Gastroesophageal sphincter (tissue), 3 donors: ENCODE data around the gene HEPHL1.

Experiments used
- EP300 ChIP-seq: sonication (generic); formaldehyde crosslinking; IDR thresholded peaks from one replicate; pipeline ENCODE4 v1.6.1; 2017; ENCODE audit warnings: antibody characterized with exemption, mild to moderate bottlenecking
- POLR2A ChIP-seq, 2 donors: fragments of 450-650 bp; IDR thresholded peaks; one replicate each; pipeline ENCODE4 v1.6.1; 2017; ENCODE audit warnings: antibody characterized with exemption in 2 of 2, mild to moderate bottlenecking in 2 of 2, moderate library complexity in 1 of 2
- POLR2AphosphoS5 ChIP-seq: sonication (generic); formaldehyde crosslinking; IDR thresholded peaks from one replicate; pipeline ENCODE4 v1.6.1; 2017; ENCODE audit warnings: antibody characterized with exemption
- TF ChIP-seq, protein P1 (sequence below), 4 experiments: fragments of 200-600 bp in 2 of 4; fragments of 450-650 bp in 2 of 4; sonication (generic) in 1 of 4; IDR thresholded peaks; one replicate each; pipeline ENCODE4 v1.5.1; 2017 to 2019; ENCODE audit warnings: antibody characterized with exemption in 4 of 4, mild to moderate bottlenecking in 2 of 4, moderate library complexity in 2 of 4

- TF ChIP-seq, protein P1, sequence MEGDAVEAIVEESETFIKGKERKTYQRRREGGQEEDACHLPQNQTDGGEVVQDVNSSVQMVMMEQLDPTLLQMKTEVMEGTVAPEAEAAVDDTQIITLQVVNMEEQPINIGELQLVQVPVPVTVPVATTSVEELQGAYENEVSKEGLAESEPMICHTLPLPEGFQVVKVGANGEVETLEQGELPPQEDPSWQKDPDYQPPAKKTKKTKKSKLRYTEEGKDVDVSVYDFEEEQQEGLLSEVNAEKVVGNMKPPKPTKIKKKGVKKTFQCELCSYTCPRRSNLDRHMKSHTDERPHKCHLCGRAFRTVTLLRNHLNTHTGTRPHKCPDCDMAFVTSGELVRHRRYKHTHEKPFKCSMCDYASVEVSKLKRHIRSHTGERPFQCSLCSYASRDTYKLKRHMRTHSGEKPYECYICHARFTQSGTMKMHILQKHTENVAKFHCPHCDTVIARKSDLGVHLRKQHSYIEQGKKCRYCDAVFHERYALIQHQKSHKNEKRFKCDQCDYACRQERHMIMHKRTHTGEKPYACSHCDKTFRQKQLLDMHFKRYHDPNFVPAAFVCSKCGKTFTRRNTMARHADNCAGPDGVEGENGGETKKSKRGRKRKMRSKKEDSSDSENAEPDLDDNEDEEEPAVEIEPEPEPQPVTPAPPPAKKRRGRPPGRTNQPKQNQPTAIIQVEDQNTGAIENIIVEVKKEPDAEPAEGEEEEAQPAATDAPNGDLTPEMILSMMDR (IDR thresholded peaks at IDR 0.05) = no peak
- no peak for TF ChIP-seq POLR2A (IDR thresholded peaks at IDR 0.05)
- no peak for TF ChIP-seq EP300
- no peak for TF ChIP-seq POLR2AphosphoS5
Measured at GRCh38 chr11:94089341-94089740, 68.2 kb downstream of the HEPHL1 start.
